Measurements from ENCODE around the gene GRK2. TPM values are rescaled to one million over a fixed set of nuclear protein-coding genes. Genes with fewer than 3 reads are reported as not detected.

Gene GRK2
- total RNA-seq, 1 experiment from 2014 or later = 56.3 TPM

GRCh38 chr11:67309661-67310061 lies 43.4 kb downstream of the GRK2 start:
- peaks cover 0 to 21% (median 8%) of the 10 kb centered on the region in 3 experiments; a peak in 5 of 7 replicates for H3K36me3 Mint-ChIP-seq (ENCODE audit: insufficient read depth in 1 of 3, low read depth in 3 of 3)
- no peak overlapping the region for H2BK120ac ChIP-seq (ENCODE audit: low read depth, low read length, poor library complexity, severe bottlenecking)
- no peak overlapping the region for H2BK12ac ChIP-seq (ENCODE audit: insufficient read length, low read depth, low read length)
- TF ChIP-seq CTCF (conservative IDR thresholded peaks at IDR 0.05) = no peak
- H3K56ac ChIP-seq (ENCODE audit: insufficient read length, low read depth, low read length) = no peak overlapping the region
- no peak overlapping the region for H2BK20ac ChIP-seq (ENCODE audit: low read depth, low read length, poor library complexity, severe bottlenecking)
- H3K9ac ChIP-seq (ENCODE audit: extremely low read depth, insufficient read length, low read length) = no peak overlapping the region
- H4K5ac ChIP-seq (ENCODE audit: insufficient read length, low read depth, low read length) = no peak overlapping the region
- no peak for DNase-seq
- peaks cover 6% of the 10 kb centered on the region for H3K27me3 Mint-ChIP-seq (ENCODE audit: low read depth)
- no peak overlapping the region; a peak in 1 of 7 replicates for H3K27ac Mint-ChIP-seq
- H3K23me2 ChIP-seq (ENCODE audit: insufficient read length, low read depth, low read length, poor library complexity, severe bottlenecking) = no peaks in the 10 kb centered on the region
- H4K91ac ChIP-seq (ENCODE audit: insufficient read length, low read depth, low read length) = no peak overlapping the region
- H3K27me3 ChIP-seq (ENCODE audit: insufficient read depth, low read length) = no peaks in the 10 kb centered on the region
- H2BK15ac ChIP-seq (ENCODE audit: low read depth, low read length) = no peak overlapping the region
- peaks cover 2% of the 10 kb centered on the region in 2 experiments; a peak in 3 of 4 replicates for H3K4me1 Mint-ChIP-seq
- H4K20me1 ChIP-seq (ENCODE audit: control insufficient read depth, insufficient read depth, insufficient read length) = no peaks in the 10 kb centered on the region
- H2AK5ac ChIP-seq (ENCODE audit: insufficient read length, low read length) = no peak overlapping the region
- no peak overlapping the region for H2BK5ac ChIP-seq (ENCODE audit: insufficient read length, low read length)
- no peaks in the 10 kb centered on the region for H3K79me1 ChIP-seq (ENCODE audit: insufficient read depth, low read depth, low read length, poor library complexity, severe bottlenecking)
- no peaks in the 10 kb centered on the region for H3K9me3 Mint-ChIP-seq
- H3T11ph ChIP-seq (ENCODE audit: low read length) = no peak overlapping the region
- no peak overlapping the region for H3K4ac ChIP-seq (ENCODE audit: low read depth, low read length)
- no peaks in the 10 kb centered on the region for H3K9me3 ChIP-seq (ENCODE audit: control insufficient read depth, low read depth, low read length)
- no peak overlapping the region for H3K4me2 ChIP-seq (ENCODE audit: insufficient read depth, insufficient read length, low read length)
- H3K4me3 Mint-ChIP-seq = no peak overlapping the region
- no peak overlapping the region for H3K23ac ChIP-seq (ENCODE audit: insufficient read length, low read depth, low read length)
- H3K18ac ChIP-seq (ENCODE audit: insufficient read length, low read depth, low read length) = no peak overlapping the region
- no peak overlapping the region; the same call in 1 of the 2 replicates for H3K14ac ChIP-seq (ENCODE audit: insufficient read depth, low read length)
- H2AFZ ChIP-seq (ENCODE audit: low read length) = no peak overlapping the region
- H3K79me2 ChIP-seq (ENCODE audit: insufficient read depth, low read length) = no peaks in the 10 kb centered on the region
- no peak overlapping the region for H3K27ac ChIP-seq (ENCODE audit: insufficient read length, low read depth, low read length)
- no CpG with 5 or more reads among the region's 14 CpGs for WGBS (ENCODE audit: extremely low coverage, insufficient read length, low lambda C conversion rate)
- no peak overlapping the region for H4K8ac ChIP-seq (replicated peaks; ENCODE audit: insufficient read length, low read depth, low read length)
- H3K4me1 ChIP-seq (ENCODE audit: insufficient read depth, low read length) = no peaks in the 10 kb centered on the region

All from H9 (cell line).